Measurements from ENCODE around the gene ANKHD1. TPM values are rescaled to one million over a fixed set of nuclear protein-coding genes. Genes with fewer than 3 reads are reported as not detected.

Gene ANKHD1
- total and polyA plus RNA-seq, 2 donors from 2014 or later: 26.4 to 130 TPM

DNA sequence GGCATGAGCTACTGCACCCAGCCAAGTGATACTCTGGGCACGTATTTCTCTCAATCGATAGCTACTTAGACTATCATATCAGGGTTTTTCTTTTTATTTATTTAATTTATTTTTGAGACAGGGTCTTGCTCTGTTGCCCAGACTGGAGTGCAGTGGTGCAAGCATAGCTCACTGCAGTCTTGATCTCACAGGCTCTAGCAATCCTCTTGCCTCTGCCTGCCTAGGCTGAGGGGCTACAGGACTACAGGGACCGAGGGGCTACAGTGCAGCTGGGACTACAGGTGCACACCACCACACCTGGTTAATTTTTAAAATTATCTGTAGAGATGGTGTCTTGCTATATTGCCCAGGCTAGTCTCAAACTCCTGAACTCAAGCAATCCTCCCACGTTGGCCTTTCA lies 20.3 kb upstream of the ANKHD1 start:
- Histone ChIP-seq H3K9ac (ENCODE audit: low read length in 3 of 3) (no peak overlapping the region), H3K36me3 (ENCODE audit: control insufficient read depth in 2 of 3, insufficient read depth in 3 of 3, low read length in 3 of 3) (no peaks in the 10 kb centered on the region), H3K27me3 (ENCODE audit: control insufficient read depth, insufficient read depth, low read length) (no peaks in the 10 kb centered on the region), H3K4me3 (ENCODE audit: low read length in 3 of 3) (no peak overlapping the region), H3K9me3 (ENCODE audit: control insufficient read depth in 2 of 3, insufficient read depth in 1 of 3, low read length in 3 of 3) (no peaks in the 10 kb centered on the region), H3K4me1 (ENCODE audit: control insufficient read depth in 2 of 3, insufficient read depth in 2 of 3, low read depth in 1 of 3, low read length in 3 of 3) (no peaks in the 10 kb centered on the region), H3K27ac (ENCODE audit: low read depth in 2 of 2, low read length in 2 of 2) (no peak overlapping the region)
- FAIRE-seq: no peak
- no peak for TF ChIP-seq CTCF (IDR thresholded peaks at IDR 0.05; ENCODE audit: borderline replicate concordance, extremely low read depth, insufficient read depth)
- intact Hi-C loops (cut with DNase I): no loop called here
- DNase-seq: no peak

GRCh38 chr5:140381972-140382371 lies 19.7 kb upstream of the ANKHD1 start:
- FAIRE-seq: no peak
- no peak overlapping the region for H3K27ac ChIP-seq (ENCODE audit: low read depth in 2 of 2, low read length in 2 of 2)
- TF ChIP-seq CTCF (IDR thresholded peaks at IDR 0.05; ENCODE audit: borderline replicate concordance, extremely low read depth, insufficient read depth): no peak
- no peak overlapping the region for H3K4me3 ChIP-seq (ENCODE audit: low read length in 3 of 3)
- intact Hi-C loops (cut with DNase I): no loop called here
- no peaks in the 10 kb centered on the region for H3K4me1 ChIP-seq (ENCODE audit: control insufficient read depth in 2 of 3, insufficient read depth in 2 of 3, low read depth in 1 of 3, low read length in 3 of 3)
- H3K9ac ChIP-seq (ENCODE audit: low read length in 3 of 3): no peak overlapping the region
- H3K36me3 ChIP-seq (ENCODE audit: control insufficient read depth in 2 of 3, insufficient read depth in 3 of 3, low read length in 3 of 3): no peaks in the 10 kb centered on the region
- no peaks in the 10 kb centered on the region for H3K9me3 ChIP-seq (ENCODE audit: control insufficient read depth in 2 of 3, insufficient read depth in 1 of 3, low read length in 3 of 3)
- DNase-seq: no peak
- H3K27me3 ChIP-seq (ENCODE audit: control insufficient read depth, insufficient read depth, low read length): no peaks in the 10 kb centered on the region

- FAIRE-seq (no peak), DNase-seq (no peak)
- Histone ChIP-seq H3K4me3 (ENCODE audit: low read length in 3 of 3) (no peak overlapping the region), H3K9me3 (ENCODE audit: control insufficient read depth in 2 of 3, insufficient read depth in 1 of 3, low read length in 3 of 3) (no peaks in the 10 kb centered on the region), H3K27me3 (ENCODE audit: control insufficient read depth, insufficient read depth, low read length) (no peaks in the 10 kb centered on the region), H3K9ac (ENCODE audit: low read length in 3 of 3) (no peak overlapping the region), H3K4me1 (ENCODE audit: control insufficient read depth in 2 of 3, insufficient read depth in 2 of 3, low read depth in 1 of 3, low read length in 3 of 3) (no peaks in the 10 kb centered on the region), H3K36me3 (ENCODE audit: control insufficient read depth in 2 of 3, insufficient read depth in 3 of 3, low read length in 3 of 3) (no peaks in the 10 kb centered on the region), H3K27ac (ENCODE audit: low read depth in 2 of 2, low read length in 2 of 2) (no peak overlapping the region)
- no peak for TF ChIP-seq CTCF (IDR thresholded peaks at IDR 0.05; ENCODE audit: borderline replicate concordance, extremely low read depth, insufficient read depth)
- intact Hi-C loops (cut with DNase I): no loop called here
Measured at GRCh38 chr5:140382866-140383265, 18.8 kb upstream of the ANKHD1 start.

DNA sequence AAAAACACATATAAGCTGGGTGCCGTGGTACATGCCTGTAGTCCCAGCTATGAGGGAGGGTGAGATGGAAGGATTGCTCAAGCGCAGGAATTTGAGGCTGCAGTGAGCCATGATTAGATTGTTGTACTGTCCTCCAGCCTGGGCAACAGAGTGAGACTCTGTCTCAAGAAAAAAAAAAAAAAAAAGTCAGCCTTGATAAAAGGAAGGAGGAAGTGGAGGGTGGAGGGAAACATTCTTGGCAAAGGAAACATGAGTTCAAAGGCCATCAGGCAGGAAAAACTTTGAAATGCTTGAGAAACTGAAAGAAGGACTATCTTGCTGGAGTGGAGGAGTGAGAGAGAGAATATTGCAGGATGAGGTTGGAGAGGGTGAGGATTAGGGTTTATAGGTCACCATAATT lies 18.3 kb upstream of the ANKHD1 start:
- DNase-seq: no peak
- TF ChIP-seq CTCF (IDR thresholded peaks at IDR 0.05; ENCODE audit: borderline replicate concordance, extremely low read depth, insufficient read depth): no peak
- Histone ChIP-seq H3K36me3 (ENCODE audit: control insufficient read depth in 2 of 3, insufficient read depth in 3 of 3, low read length in 3 of 3) (no peaks in the 10 kb centered on the region), H3K27me3 (ENCODE audit: control insufficient read depth, insufficient read depth, low read length) (no peaks in the 10 kb centered on the region), H3K4me1 (ENCODE audit: control insufficient read depth in 2 of 3, insufficient read depth in 2 of 3, low read depth in 1 of 3, low read length in 3 of 3) (no peaks in the 10 kb centered on the region), H3K4me3 (ENCODE audit: low read length in 3 of 3) (peak overlapping the region in 1 of 3 donors; percentile 6), H3K9ac (ENCODE audit: low read length in 3 of 3) (no peak overlapping the region), H3K9me3 (ENCODE audit: control insufficient read depth in 2 of 3, insufficient read depth in 1 of 3, low read length in 3 of 3) (no peaks in the 10 kb centered on the region), H3K27ac (ENCODE audit: low read depth in 2 of 2, low read length in 2 of 2) (no peak overlapping the region)
- intact Hi-C loops (cut with DNase I): no loop called here
- FAIRE-seq: no peak
